Stimulated activated CD8-positive, alpha-beta memory T cell treated with anti-CD3 and anti-CD28 coated beads, Interleukin-2, amount 100 ng/mL, for 1 hour (primary cell): ENCODE data around the gene HK3.

Source experiments
- DNase-seq, 2 donors: peaks; one replicate each; pipeline ENCODE4 v3.0.0-alpha.2; 2020; ENCODE audit warnings: low read depth in 2 of 2

HK3 gene

GRCh38 chr5:176868731-176869130 lies 30.4 kb downstream of the HK3 start:
- no peak for DNase-seq

- DNase-seq, result no peak
These were observed 31.0 kb downstream of the HK3 start for GRCh38 chr5:176868126-176868525.

- DNase-seq, result no peak
These were observed 32.3 kb downstream of the HK3 start for GRCh38 chr5:176866707-176867310.

- no peak for DNase-seq
These were observed 33.2 kb downstream of the HK3 start for GRCh38 chr5:176865964-176866363.

GRCh38 chr5:176864755-176865154 lies 34.4 kb downstream of the HK3 start:
- no peak for DNase-seq

GRCh38 chr5:176863765-176864098 lies 35.4 kb downstream of the HK3 start:
- no peak for DNase-seq

- DNase-seq, result no peak
These were observed 35.9 kb downstream of the HK3 start for GRCh38 chr5:176863041-176863764.

- DNase-seq, result no peak
These were observed 36.7 kb downstream of the HK3 start for GRCh38 chr5:176862330-176862995.

GRCh38 chr5:176861276-176861675 lies 37.9 kb downstream of the HK3 start:
- DNase-seq, result no peak

GRCh38 chr5:176860381-176860780 lies 38.8 kb downstream of the HK3 start:
- DNase-seq, result no peak

GRCh38 chr5:176859916-176860315 lies 39.2 kb downstream of the HK3 start:
- no peak for DNase-seq

GRCh38 chr5:176857894-176858273 lies 41.3 kb downstream of the HK3 start:
- no peak for DNase-seq

GRCh38 chr5:176857216-176857893 lies 41.8 kb downstream of the HK3 start:
- DNase-seq, result no peak

- DNase-seq, result no peak
These were observed 42.4 kb downstream of the HK3 start for GRCh38 chr5:176856746-176857145.

- DNase-seq, result no peak
These were observed 43.5 kb downstream of the HK3 start for GRCh38 chr5:176855598-176855997.

GRCh38 chr5:176854164-176854563 lies 45.0 kb downstream of the HK3 start:
- DNase-seq, result no peak

- DNase-seq, result no peak
These were observed 45.9 kb downstream of the HK3 start for GRCh38 chr5:176853151-176853778.

- DNase-seq, result no peak
These were observed 47.1 kb downstream of the HK3 start for GRCh38 chr5:176851871-176852658.

GRCh38 chr5:176851380-176851779 lies 47.8 kb downstream of the HK3 start:
- DNase-seq, result no peak

GRCh38 chr5:176850371-176851245 lies 48.5 kb downstream of the HK3 start:
- no peak for DNase-seq
